HepG2 (cell line): Measurements from ENCODE around the gene TCAP. TPM values are rescaled to one million over a fixed set of nuclear protein-coding genes. Genes with fewer than 3 reads are reported as not detected.

Experiments used
- AKAP8 ChIP-seq: sonication (generic); formaldehyde crosslinking; IDR thresholded peaks from 2 replicates; pipeline ENCODE4 v1.5.1; 2020; ENCODE audit warnings: mild to moderate bottlenecking, missing genetic modification reagents
- CBX1 ChIP-seq: IDR thresholded peaks from one replicate; pipeline ENCODE4 v1.6.1; 2016; ENCODE audit warnings: antibody characterized with exemption, low read depth
- EZH2 ChIP-seq: conservative IDR thresholded peaks from 2 replicates; pipeline ENCODE4 v1.6.1; 2012; ENCODE audit warnings: mild to moderate bottlenecking, low read depth, low read length, moderate library complexity
- FOXA1 ChIP-seq, 2 experiments: fragments of 450-650 bp in 1 of 2; sonication (generic) in 1 of 2; formaldehyde crosslinking in 1 of 2; IDR thresholded peaks; 2 replicates each; pipeline versions ENCODE4 v1.4.0 to v1.6.1; 2016 to 2020; ENCODE audit warnings: missing genetic modification reagents in 1 of 2
- FOXJ3 ChIP-seq: sonication (generic); formaldehyde crosslinking; IDR thresholded peaks from 2 replicates; pipeline ENCODE4 v1.4.0; 2020; ENCODE audit warnings: missing genetic modification reagents, mild to moderate bottlenecking, borderline replicate concordance
- GRHL1 ChIP-seq: sonication (generic); formaldehyde crosslinking; conservative IDR thresholded peaks from 2 replicates; pipeline ENCODE4 v1.8.0; 2022; ENCODE audit warnings: missing genetic modification reagents
- GTF2F1 ChIP-seq: fragments of 150-350 bp; IDR thresholded peaks from 2 replicates; pipeline ENCODE4 v1.6.1; 2014; ENCODE audit warnings: low read length
- HNF4A ChIP-seq: sonication (generic); formaldehyde crosslinking; IDR thresholded peaks from 2 replicates; pipeline ENCODE4 v1.4.0; 2020; ENCODE audit warnings: missing genetic modification reagents
- NKX3-1 ChIP-seq: sonication (generic); formaldehyde crosslinking; IDR thresholded peaks from 2 replicates; pipeline ENCODE4 v1.5.0; 2020; ENCODE audit warnings: missing genetic modification reagents
- PHF8 ChIP-seq: sonication (generic); formaldehyde crosslinking; IDR thresholded peaks from 2 replicates; pipeline ENCODE4 v1.5.0; 2020; ENCODE audit warnings: missing genetic modification reagents
- POLR2G ChIP-seq: fragments of 200-400 bp; formaldehyde crosslinking; IDR thresholded peaks from 2 replicates; pipeline ENCODE4 v1.6.1; 2018; ENCODE audit warnings: mild to moderate bottlenecking, low read depth, low read length, moderate library complexity
- PTBP1 ChIP-seq: fragments of 200-400 bp; formaldehyde crosslinking; IDR thresholded peaks from 2 replicates; pipeline ENCODE4 v1.6.1; 2018; ENCODE audit warnings: low read length, low read depth; ENCODE audit not compliant: poor library complexity, severe bottlenecking
- RELA ChIP-seq: sonication (generic); formaldehyde crosslinking; IDR thresholded peaks from 2 replicates; pipeline ENCODE4 v1.4.0; 2020; ENCODE audit warnings: missing genetic modification reagents
- SALL1 ChIP-seq: sonication (generic); formaldehyde crosslinking; IDR thresholded peaks from 2 replicates; pipeline ENCODE4 v1.8.0; 2022; ENCODE audit warnings: mild to moderate bottlenecking, missing genetic modification reagents
- TGIF2 ChIP-seq: IDR thresholded peaks from 2 replicates; pipeline ENCODE4 v1.6.1; 2016; ENCODE audit warnings: control low read depth, missing compliant biosample characterization
- TOPORS ChIP-seq: sonication (generic); formaldehyde crosslinking; IDR thresholded peaks from 2 replicates; pipeline ENCODE4 v1.8.0; 2023; ENCODE audit warnings: mild to moderate bottlenecking, missing genetic modification reagents
- XBP1 ChIP-seq: sonication (generic); formaldehyde crosslinking; IDR thresholded peaks from 2 replicates; pipeline ENCODE4 v1.5.0; 2020; ENCODE audit warnings: missing genetic modification reagents
- ZBTB4 ChIP-seq: sonication (generic); formaldehyde crosslinking; IDR thresholded peaks from 2 replicates; pipeline ENCODE4 v1.4.0; 2020; ENCODE audit warnings: missing genetic modification reagents, mild to moderate bottlenecking, borderline replicate concordance
- ZC3H13 ChIP-seq: sonication (generic); formaldehyde crosslinking; IDR thresholded peaks from 2 replicates; pipeline ENCODE4 v1.8.1; 2023; ENCODE audit warnings: mild to moderate bottlenecking, missing genetic modification reagents, moderate library complexity
- ZFP90 ChIP-seq: sonication (generic); formaldehyde crosslinking; IDR thresholded peaks from 2 replicates; pipeline ENCODE4 v1.8.0; 2022; ENCODE audit warnings: missing genetic modification reagents, mild to moderate bottlenecking, inconsistent platforms, borderline replicate concordance
- ZMYM3 ChIP-seq: sonication (generic); formaldehyde crosslinking; IDR thresholded peaks from 2 replicates; pipeline ENCODE4 v1.5.1; 2020; ENCODE audit warnings: mild to moderate bottlenecking, missing genetic modification reagents
- ZNF468 ChIP-seq: sonication (generic); formaldehyde crosslinking; IDR thresholded peaks from 2 replicates; pipeline ENCODE4 v1.8.0; 2022; ENCODE audit warnings: mild to moderate bottlenecking, moderate library complexity, missing genetic modification reagents
- ZNF552 ChIP-seq: sonication (generic); formaldehyde crosslinking; IDR thresholded peaks from 2 replicates; pipeline ENCODE4 v1.9.0; 2022; ENCODE audit warnings: missing genetic modification reagents, mild to moderate bottlenecking, borderline replicate concordance
- ZNF615 ChIP-seq: sonication (generic); formaldehyde crosslinking; IDR thresholded peaks from 2 replicates; pipeline ENCODE4 v1.5.0; 2020; ENCODE audit warnings: mild to moderate bottlenecking, missing genetic modification reagents, borderline replicate concordance
- ZNF672 ChIP-seq: sonication (generic); formaldehyde crosslinking; IDR thresholded peaks from 2 replicates; pipeline ENCODE4 v1.8.1; 2022; ENCODE audit warnings: missing genetic modification reagents
- ZNF749 ChIP-seq: sonication (generic); formaldehyde crosslinking; IDR thresholded peaks from 2 replicates; pipeline ENCODE4 v1.8.0; 2022; ENCODE audit warnings: mild to moderate bottlenecking, missing genetic modification reagents, moderate library complexity, borderline replicate concordance
- ZZZ3 ChIP-seq: sonication (generic); formaldehyde crosslinking; IDR thresholded peaks from 2 replicates; pipeline ENCODE4 v1.4.0; 2020; ENCODE audit warnings: missing genetic modification reagents, mild to moderate bottlenecking, borderline replicate concordance
- polyA plus RNA-seq, 8 experiments: library from polyadenylated mRNA; depleted of rRNA in 3 of 8; stranded (reverse) in 7 of 8; unstranded in 1 of 8; fragments of >200 nt; fragmentation: Illumina TruSeq in 4 of 8; extraction: Trizol in 4 of 8; gene quantifications; 2 replicates each; pipeline versions ENCODE4 v1.2.1 to v1.2.3, GENCODE V29; 2011 to 2016; ENCODE audit warnings: low read depth in 4 of 8, missing spikeins in 1 of 8, mixed read lengths in 1 of 8; ENCODE audit not compliant: insufficient read depth in 1 of 8
- total RNA-seq, 5 experiments: library from RNA; depleted of rRNA; stranded (reverse); fragments of >200 nt; fragmentation: Illumina TruSeq; extraction: Trizol; gene quantifications; 2 replicates each; pipeline ENCODE4 v1.2.3, GENCODE V29; 2016; ENCODE audit warnings: low read depth in 1 of 5
- TF ChIP-seq, protein P1 (sequence below): sonication (generic); formaldehyde crosslinking; IDR thresholded peaks from 2 replicates; pipeline ENCODE4 v1.8.1; 2023; ENCODE audit warnings: mild to moderate bottlenecking, moderate library complexity, missing genetic modification reagents

The TCAP gene
- total and polyA plus RNA-seq, 2 of the 13 experiments (the other 11 are each of a cell fraction or from before 2014, with no cell fraction given): 0.24 to 0.65 TPM

DNA sequence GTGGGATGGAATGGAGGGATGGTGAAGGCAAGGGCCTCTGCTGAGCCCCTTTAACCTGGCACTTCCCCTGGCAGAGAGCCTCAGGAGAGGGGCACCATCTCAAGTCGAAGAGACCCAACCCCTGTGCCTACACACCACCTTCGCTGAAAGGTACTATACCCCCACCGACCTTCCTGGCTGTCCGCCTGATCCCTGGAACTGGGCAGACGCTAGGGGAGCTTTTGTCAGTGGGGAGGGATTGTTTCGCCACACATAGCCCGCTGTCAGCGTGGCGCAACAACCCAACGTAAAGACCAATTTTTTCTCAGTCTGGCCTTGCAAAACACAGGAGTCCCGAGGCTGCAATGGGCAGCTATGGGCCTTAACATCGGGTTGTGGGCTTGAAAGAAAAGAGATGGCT, 35.3 kb upstream of the TCAP start (continued):
- no peak for TF ChIP-seq AKAP8 (CRISPR knock-in tag)
- TF ChIP-seq GRHL1: no peak
- TF ChIP-seq RELA (CRISPR knock-in tag): no peak
- no peak for TF ChIP-seq POLR2G
- TF ChIP-seq ZNF552 (CRISPR knock-in tag): no peak
- TF ChIP-seq ZNF749 (CRISPR knock-in tag): no peak
- TF ChIP-seq XBP1 (CRISPR knock-in tag): no peak
- peak; percentile 43; the same call in 1 of the 2 replicates for TF ChIP-seq SALL1 (CRISPR knock-in tag)
- no peak for TF ChIP-seq TOPORS
- TF ChIP-seq PHF8 (CRISPR knock-in tag): no peak
- no peak for TF ChIP-seq FOXA1 (IDR thresholded peaks at IDR 0.05)
- no peak for TF ChIP-seq FOXA1 (CRISPR knock-in tag; IDR thresholded peaks at IDR 0.05)
- no peak for TF ChIP-seq FOXJ3 (CRISPR knock-in tag)
- no peak for TF ChIP-seq TGIF2 (CRISPR knock-in tag)
- TF ChIP-seq ZMYM3 (CRISPR knock-in tag): no peak
- no peak for TF ChIP-seq GTF2F1
- no peak for TF ChIP-seq HNF4A (CRISPR knock-in tag)
- TF ChIP-seq ZZZ3 (CRISPR knock-in tag): no peak
- no peak for TF ChIP-seq ZFP90 (CRISPR knock-in tag)
- TF ChIP-seq ZBTB4 (CRISPR knock-in tag): no peak
- no peak for TF ChIP-seq EZH2
- TF ChIP-seq ZNF672: no peak
- no peak for TF ChIP-seq PTBP1
- TF ChIP-seq, protein P1, sequence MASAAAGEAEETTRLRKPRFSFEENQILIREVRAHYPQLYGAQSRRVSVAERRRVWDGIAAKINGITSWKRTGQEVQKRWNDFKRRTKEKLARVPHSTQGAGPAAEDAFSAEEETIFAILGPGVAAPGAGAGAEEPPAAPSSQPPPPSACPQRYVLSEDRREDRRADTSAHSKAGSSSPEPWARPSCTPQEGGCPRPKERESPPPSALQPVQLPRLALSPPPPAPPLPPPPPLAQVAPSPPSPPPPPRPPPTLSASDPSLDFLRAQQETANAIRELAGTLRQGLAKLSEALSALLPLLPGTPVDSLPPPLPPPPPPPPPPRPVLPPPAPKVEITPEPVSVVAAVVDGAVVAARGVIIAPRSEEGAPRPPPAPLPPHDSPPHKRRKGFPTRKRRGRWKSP (CRISPR knock-in tag): 0 out of 2 replicates have a peak, but pooled peaks have one; percentile 47
- no peak for TF ChIP-seq ZNF468
- no peak for TF ChIP-seq NKX3-1 (CRISPR knock-in tag)
- no peak for TF ChIP-seq ZC3H13 (CRISPR knock-in tag)
- TF ChIP-seq ZNF615 (CRISPR knock-in tag): no peak
- TF ChIP-seq CBX1: no peak
